Neural cell (in vitro differentiated cells): ENCODE measurements around the gene CARMIL1.

Experiments used
- EZH2 ChIP-seq: fragments of 200-600, 300-800 bp; shearing (Covaris generic), sonication (generic); IDR thresholded peaks from 2 replicates; pipeline ENCODE4 v1.6.1; 2014; ENCODE audit warnings: antibody characterized with exemption, low read length, borderline replicate concordance, mild to moderate bottlenecking; ENCODE audit not compliant: insufficient read depth, poor library complexity, severe bottlenecking
- MXI1 ChIP-seq: fragments of 450-650 bp; conservative IDR thresholded peaks from 2 replicates; pipeline ENCODE4 v1.6.1; 2014; ENCODE audit warnings: antibody characterized with exemption, mild to moderate bottlenecking; ENCODE audit not compliant: poor library complexity, severe bottlenecking
- POLR2AphosphoS5 ChIP-seq: IDR thresholded peaks from 2 replicates; pipeline ENCODE4 v1.6.1; 2012
- RAD21 ChIP-seq: fragments of 450-650 bp; conservative IDR thresholded peaks from 2 replicates; pipeline ENCODE4 v1.6.1; 2014; ENCODE audit warnings: antibody characterized with exemption, mild to moderate bottlenecking, moderate library complexity
- TAF1 ChIP-seq: IDR thresholded peaks from 2 replicates; pipeline ENCODE4 v1.6.1; 2012; ENCODE audit warnings: low read depth
- TF ChIP-seq, protein P1 (sequence below): fragments of 450-650 bp; IDR thresholded peaks from 2 replicates; pipeline ENCODE4 v1.5.1; 2014; ENCODE audit warnings: antibody characterized with exemption, mild to moderate bottlenecking, moderate library complexity; ENCODE audit not compliant: poor library complexity, severe bottlenecking
- TF ChIP-seq, protein P2 (sequence below): IDR thresholded peaks from 2 replicates; pipeline ENCODE4 v1.6.1; 2012; ENCODE audit warnings: borderline replicate concordance

DNA sequence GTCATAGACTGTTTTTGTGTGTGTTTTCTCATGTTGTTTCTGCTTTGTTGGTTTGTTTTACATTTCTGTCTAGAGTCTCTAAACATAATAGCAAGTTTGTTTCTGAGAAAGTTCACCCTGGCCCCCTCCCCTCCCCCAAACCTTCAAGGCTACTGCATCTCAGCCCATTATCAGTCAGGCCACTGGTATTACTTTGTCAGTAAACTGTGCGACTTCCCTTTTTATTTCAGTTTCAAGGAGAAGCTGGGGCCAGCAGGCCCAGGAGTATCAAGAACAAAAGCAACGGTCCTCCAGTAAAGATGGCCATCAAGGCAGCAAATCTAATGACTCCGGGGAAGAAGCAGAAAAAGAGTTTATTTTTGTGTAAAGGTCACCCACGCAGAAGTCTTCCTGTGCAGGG is 340.0 kb downstream of the CARMIL1 start:
- TF ChIP-seq TAF1 = no peak
- TF ChIP-seq, protein P1, sequence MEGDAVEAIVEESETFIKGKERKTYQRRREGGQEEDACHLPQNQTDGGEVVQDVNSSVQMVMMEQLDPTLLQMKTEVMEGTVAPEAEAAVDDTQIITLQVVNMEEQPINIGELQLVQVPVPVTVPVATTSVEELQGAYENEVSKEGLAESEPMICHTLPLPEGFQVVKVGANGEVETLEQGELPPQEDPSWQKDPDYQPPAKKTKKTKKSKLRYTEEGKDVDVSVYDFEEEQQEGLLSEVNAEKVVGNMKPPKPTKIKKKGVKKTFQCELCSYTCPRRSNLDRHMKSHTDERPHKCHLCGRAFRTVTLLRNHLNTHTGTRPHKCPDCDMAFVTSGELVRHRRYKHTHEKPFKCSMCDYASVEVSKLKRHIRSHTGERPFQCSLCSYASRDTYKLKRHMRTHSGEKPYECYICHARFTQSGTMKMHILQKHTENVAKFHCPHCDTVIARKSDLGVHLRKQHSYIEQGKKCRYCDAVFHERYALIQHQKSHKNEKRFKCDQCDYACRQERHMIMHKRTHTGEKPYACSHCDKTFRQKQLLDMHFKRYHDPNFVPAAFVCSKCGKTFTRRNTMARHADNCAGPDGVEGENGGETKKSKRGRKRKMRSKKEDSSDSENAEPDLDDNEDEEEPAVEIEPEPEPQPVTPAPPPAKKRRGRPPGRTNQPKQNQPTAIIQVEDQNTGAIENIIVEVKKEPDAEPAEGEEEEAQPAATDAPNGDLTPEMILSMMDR = no peak
- TF ChIP-seq, protein P2, sequence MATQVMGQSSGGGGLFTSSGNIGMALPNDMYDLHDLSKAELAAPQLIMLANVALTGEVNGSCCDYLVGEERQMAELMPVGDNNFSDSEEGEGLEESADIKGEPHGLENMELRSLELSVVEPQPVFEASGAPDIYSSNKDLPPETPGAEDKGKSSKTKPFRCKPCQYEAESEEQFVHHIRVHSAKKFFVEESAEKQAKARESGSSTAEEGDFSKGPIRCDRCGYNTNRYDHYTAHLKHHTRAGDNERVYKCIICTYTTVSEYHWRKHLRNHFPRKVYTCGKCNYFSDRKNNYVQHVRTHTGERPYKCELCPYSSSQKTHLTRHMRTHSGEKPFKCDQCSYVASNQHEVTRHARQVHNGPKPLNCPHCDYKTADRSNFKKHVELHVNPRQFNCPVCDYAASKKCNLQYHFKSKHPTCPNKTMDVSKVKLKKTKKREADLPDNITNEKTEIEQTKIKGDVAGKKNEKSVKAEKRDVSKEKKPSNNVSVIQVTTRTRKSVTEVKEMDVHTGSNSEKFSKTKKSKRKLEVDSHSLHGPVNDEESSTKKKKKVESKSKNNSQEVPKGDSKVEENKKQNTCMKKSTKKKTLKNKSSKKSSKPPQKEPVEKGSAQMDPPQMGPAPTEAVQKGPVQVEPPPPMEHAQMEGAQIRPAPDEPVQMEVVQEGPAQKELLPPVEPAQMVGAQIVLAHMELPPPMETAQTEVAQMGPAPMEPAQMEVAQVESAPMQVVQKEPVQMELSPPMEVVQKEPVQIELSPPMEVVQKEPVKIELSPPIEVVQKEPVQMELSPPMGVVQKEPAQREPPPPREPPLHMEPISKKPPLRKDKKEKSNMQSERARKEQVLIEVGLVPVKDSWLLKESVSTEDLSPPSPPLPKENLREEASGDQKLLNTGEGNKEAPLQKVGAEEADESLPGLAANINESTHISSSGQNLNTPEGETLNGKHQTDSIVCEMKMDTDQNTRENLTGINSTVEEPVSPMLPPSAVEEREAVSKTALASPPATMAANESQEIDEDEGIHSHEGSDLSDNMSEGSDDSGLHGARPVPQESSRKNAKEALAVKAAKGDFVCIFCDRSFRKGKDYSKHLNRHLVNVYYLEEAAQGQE = no peak
- no peak for TF ChIP-seq EZH2
- no peak for TF ChIP-seq RAD21
- no peak for TF ChIP-seq MXI1
- TF ChIP-seq POLR2AphosphoS5 = no peak
